HG02885 (cell line): ENCODE measurements around the gene FAM162B.
"Not testable (repeated sequence)": the region's sequence is repeated elsewhere in the genome, so short reads cannot be mapped to it uniquely, and the experiment has no call there.

ENCODE experiments used
- ATAC-seq: cut with Tn5 transposase; IDR thresholded peaks from one replicate; pipeline ENCODE4 v1.9.1; 2021; ENCODE audit warnings: mild to moderate bottlenecking; ENCODE audit not compliant: unreplicated experiment, poor library complexity

FAM162B gene

GRCh38 chr6:116730513-116730912 is 35.0 kb downstream of the FAM162B start:
- ATAC-seq: no peak

- ATAC-seq: no peak
These were observed 38.6 kb downstream of the FAM162B start for GRCh38 chr6:116726947-116727346.

- ATAC-seq: no peak
These were observed 50.8 kb downstream of the FAM162B start for GRCh38 chr6:116714761-116715160.

DNA sequence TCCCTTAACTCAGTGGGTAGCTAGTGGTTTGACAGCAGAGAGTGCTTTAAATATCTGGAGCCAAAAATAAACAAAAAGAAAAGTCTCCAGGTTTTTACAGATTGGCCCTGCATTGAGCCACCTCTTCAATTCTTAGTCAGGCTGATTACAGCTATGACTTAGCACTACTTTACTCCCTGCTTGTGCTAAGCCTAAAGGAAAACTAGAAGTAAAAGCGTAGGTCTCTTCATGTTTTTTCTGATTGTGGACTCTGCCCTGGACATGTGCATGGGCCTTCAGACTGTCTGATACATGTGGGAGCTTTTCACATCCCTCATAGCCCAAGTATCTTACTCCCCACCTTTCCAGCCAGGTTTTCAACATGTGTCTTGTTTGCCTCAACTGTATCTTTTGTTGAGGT is 51.2 kb downstream of the FAM162B start:
- ATAC-seq: peak; percentile 76

- no peak for ATAC-seq
These were observed 59.6 kb downstream of the FAM162B start for GRCh38 chr6:116705917-116706316.

DNA sequence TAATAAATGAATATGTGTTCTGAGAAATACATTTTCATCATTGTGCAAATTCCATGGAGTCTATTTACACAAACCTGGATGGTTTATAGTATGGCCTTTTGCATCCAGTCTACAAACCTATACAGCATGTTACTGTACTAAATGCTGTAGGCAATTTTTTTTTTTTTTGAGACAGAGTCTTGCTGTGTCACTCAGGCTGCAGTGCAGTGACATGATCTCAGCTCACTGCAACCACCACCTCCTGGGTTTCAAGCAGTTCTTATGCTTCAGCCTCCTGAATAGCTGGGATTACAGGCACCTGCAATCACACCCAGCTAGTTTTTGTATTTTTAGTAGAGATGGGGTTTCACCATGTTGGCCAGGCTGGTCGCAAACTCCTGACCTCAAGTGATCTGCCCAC is 61.6 kb downstream of the FAM162B start:
- ATAC-seq: not testable (repeated sequence)
